Activated T-helper 1 cell treated with anti-CD3 and anti-CD28 coated beads, Interleukin-12 subunit alpha, Interleukin-12 subunit beta, Interleukin-2, Interleukin-4 antibody, amounts not matched to agents 30 ng/mL and 10 ng/mL and 1 ng/mL, durations not matched to agents 14 hours and 24 hours and 36 hours (primary cell): ENCODE data around the gene CARF. TPM values are rescaled to one million over a fixed set of nuclear protein-coding genes. Genes with fewer than 3 reads are reported as not detected.

ENCODE experiments used
- DNase-seq: peaks from one replicate; pipeline ENCODE4 v3.0.0; 2021; ENCODE audit warnings: low spot score
- H3K27ac Mint-ChIP-seq: one replicate; pipeline ENCODE4 v1.8.0; 2021; ENCODE audit warnings: mild to moderate bottlenecking, mixed read lengths
- H3K27me3 Mint-ChIP-seq: one replicate; pipeline ENCODE4 v1.8.0; 2022; ENCODE audit warnings: mild to moderate bottlenecking, moderate library complexity, mixed read lengths; ENCODE audit not compliant: insufficient read depth
- H3K36me3 Mint-ChIP-seq: one replicate; pipeline ENCODE4 v1.8.0; 2021; ENCODE audit warnings: low read depth, mixed read lengths
- H3K4me1 Mint-ChIP-seq: one replicate; pipeline ENCODE4 v1.8.0; 2021; ENCODE audit warnings: low read depth, mixed read lengths
- H3K4me3 Mint-ChIP-seq: one replicate; pipeline ENCODE4 v1.8.0; 2021; ENCODE audit warnings: mild to moderate bottlenecking, moderate library complexity, mixed read lengths
- H3K9me3 Mint-ChIP-seq: one replicate; pipeline ENCODE4 v1.8.0; 2021; ENCODE audit warnings: mixed read lengths
- intact Hi-C: fragments of 100-400 bp; cut with micrococcal nuclease; formaldehyde crosslinking; loops from one replicate; pipeline ENCODE4 v1.15.1; 2024
- total RNA-seq: library from RNA; stranded (reverse); gene quantifications from 2 replicates; pipeline ENCODE4 v1.2.3, GENCODE V29; 2022

CARF gene
- total RNA-seq, 1 donor from 2014 or later: 4.3 TPM

DNA sequence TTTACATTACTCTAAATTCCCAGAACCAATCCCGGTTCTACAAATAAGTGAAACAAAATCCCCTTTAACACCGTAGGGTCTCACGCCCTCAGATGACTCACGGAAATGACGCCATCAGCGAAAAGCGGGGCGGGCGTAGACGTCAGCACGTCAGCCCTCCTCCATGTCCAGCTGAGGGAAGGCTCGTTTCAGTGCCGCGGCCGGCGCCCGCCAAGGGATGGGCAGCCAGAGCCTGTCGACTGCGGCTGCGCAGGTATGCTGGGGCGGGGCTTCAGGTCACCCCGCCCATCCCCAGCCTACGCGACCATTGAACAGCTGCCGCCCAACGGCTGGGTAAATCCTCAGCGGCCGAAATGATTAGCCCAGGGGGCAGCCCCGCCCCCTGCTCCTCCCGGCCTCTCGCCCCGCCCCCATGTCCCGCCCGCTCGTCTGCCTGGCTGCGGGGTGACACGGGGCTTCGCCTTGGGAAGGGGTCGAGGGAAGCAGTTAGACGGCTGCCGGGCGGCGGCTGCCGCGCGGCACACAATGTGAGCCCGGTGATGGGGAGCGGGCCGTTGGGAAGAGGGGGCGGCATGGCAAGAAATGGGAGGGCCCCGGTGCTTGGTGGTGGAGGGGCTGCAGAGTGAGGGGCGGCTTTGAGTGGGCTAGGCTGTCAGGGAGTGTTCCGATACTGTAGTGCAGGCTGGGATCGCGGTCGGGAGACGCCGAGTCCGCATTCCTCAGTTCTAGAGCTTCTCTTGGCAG lies 102.6 kb downstream of the CARF start, which contains the start of gene NBEAL1:
Gene NBEAL1 (plus strand): TSS at position 420 of the 744 bp plus-strand sequence. CDS start 1,510 bp downstream, outside the sequence.
- H3K9me3 Mint-ChIP-seq: no peaks in the 10 kb centered on the region
- H3K4me3 Mint-ChIP-seq: peak within 1 kb of the TSS; percentile 94
- peaks cover 4% of the 10 kb centered on the region for H3K36me3 Mint-ChIP-seq
- peak within 1 kb of the TSS; percentile 87 for H3K27ac Mint-ChIP-seq
- peaks cover 4% of the 10 kb centered on the region for H3K27me3 Mint-ChIP-seq
- intact Hi-C loops: loop anchor here (1.0 to 10.0 kb wide), 12 partner anchors 103 to 1110 kb away; partner anchors contain the start of genes ABI2, CYP20A1, FAM117B and ICA1L
- DNase-seq: peak; percentile 97
- H3K4me1 Mint-ChIP-seq: peaks cover 31% of the 10 kb centered on the region

DNA sequence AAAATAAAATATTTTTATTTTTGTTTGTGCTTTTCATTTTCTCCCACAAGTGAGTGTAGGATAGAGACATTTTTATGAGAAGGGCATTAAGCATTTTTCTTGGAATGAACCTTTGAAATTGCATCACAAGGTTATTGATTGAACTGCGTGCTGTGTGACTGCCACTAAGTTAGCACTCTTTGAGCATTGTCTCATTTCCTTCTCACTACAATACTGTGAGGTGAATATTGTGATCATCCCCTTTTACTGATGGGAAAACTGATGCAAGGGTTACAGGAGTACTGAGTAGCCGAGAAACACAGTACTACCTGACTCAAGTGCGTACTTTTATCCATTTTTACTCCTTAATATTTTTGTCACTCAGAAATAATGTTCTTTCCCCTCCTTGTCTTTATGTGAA lies 104.6 kb downstream of the CARF start:
- H3K36me3 Mint-ChIP-seq: peaks cover 4% of the 10 kb centered on the region

DNA sequence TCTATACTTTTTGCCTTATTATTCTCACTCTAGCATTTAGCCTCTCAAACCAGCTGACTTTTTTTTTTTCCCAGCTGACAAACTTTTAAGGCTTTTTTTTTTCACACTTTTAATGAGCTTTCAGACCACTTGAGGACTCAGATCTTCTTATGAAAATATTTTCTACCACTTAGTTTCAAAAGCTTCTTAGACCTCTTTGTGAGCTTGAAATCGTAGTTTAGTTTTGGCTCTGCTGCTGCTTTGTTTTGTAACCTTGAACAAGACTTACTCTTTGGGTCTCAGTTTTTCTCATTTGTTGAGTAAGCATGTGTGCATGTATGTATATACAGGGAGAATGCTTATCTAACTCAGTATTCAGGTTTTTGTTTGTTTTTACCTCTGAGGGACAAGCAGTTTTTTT lies 106.1 kb downstream of the CARF start:
- no peaks in the 10 kb centered on the region for H3K9me3 Mint-ChIP-seq
- peak overlapping the region; percentile 27 for H3K4me3 Mint-ChIP-seq
- peaks cover 35% of the 10 kb centered on the region for H3K4me1 Mint-ChIP-seq
- no peak overlapping the region for H3K27ac Mint-ChIP-seq
- no peaks in the 10 kb centered on the region for H3K27me3 Mint-ChIP-seq
- intact Hi-C loops: loop anchor here (10.0 kb wide), 3 partner anchors 437 to 1107 kb away; no protein-coding TSS in a partner anchor
- no peak for DNase-seq
- H3K36me3 Mint-ChIP-seq: peaks cover 4% of the 10 kb centered on the region

More for the DNA sequence above, 104.6 kb downstream of the CARF start:
- Mint-ChIP-seq H3K4me1 (peaks cover 31% of the 10 kb centered on the region), H3K4me3 (peak overlapping the region; percentile 12), H3K27ac (no peak overlapping the region), H3K9me3 (no peaks in the 10 kb centered on the region), H3K27me3 (peaks cover under 1% of the 10 kb centered on the region)
- no peak for DNase-seq
- intact Hi-C loops: loop anchor here (10.0 kb wide), 3 partner anchors 438 to 1108 kb away; no protein-coding TSS in a partner anchor

DNA sequence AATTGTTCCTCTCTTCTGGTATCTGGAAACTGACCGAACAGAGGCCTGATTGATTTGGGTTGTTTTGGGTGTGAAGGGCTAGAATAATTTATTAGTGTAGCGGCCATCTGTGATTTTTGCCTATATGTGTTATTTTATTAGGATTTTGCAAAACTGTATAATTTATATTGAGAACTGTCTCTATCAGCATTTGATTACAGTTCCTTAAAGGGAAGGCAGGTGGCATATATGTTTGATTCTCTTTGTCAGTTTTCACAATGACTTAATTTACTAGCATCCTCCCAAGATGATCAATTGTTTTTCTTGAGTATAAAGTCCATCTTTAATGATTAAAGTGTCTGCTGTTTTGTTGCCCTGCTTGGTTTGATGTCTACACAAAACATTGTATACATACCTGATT lies 107.1 kb downstream of the CARF start:
- H3K4me3 Mint-ChIP-seq: no peak overlapping the region
- H3K27me3 Mint-ChIP-seq: no peaks in the 10 kb centered on the region
- H3K27ac Mint-ChIP-seq: no peak overlapping the region
- no peaks in the 10 kb centered on the region for H3K9me3 Mint-ChIP-seq
- H3K4me1 Mint-ChIP-seq: peaks cover 35% of the 10 kb centered on the region
- peaks cover 7% of the 10 kb centered on the region for H3K36me3 Mint-ChIP-seq
- intact Hi-C loops: loop anchor here (10.0 kb wide), 3 partner anchors 436 to 1106 kb away; no protein-coding TSS in a partner anchor
- no peak for DNase-seq

DNA sequence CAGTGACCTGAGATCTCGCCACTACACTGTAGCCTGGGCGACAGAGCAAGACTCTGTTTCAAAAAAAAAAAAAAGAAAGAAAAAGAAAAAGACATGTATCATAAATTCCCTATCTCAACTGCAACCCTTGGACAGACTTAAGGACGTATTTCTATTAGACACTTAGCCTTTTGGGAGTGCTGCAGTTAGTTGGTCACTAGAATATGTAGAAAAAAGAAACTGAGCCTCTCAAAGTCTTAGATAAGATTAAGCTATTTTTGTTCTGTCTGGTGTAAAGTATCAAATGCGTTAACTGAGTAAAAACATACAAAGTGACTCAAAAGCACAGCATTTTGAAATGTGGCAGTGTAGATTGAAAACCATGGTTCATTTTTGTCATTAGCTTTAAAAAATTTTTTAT lies 109.9 kb downstream of the CARF start:
- Mint-ChIP-seq H3K4me3 (no peak overlapping the region), H3K9me3 (no peaks in the 10 kb centered on the region), H3K27ac (no peak overlapping the region), H3K36me3 (peaks cover 3% of the 10 kb centered on the region), H3K27me3 (no peaks in the 10 kb centered on the region), H3K4me1 (peaks cover 24% of the 10 kb centered on the region)
- intact Hi-C loops: no loop called here
- DNase-seq: no peak

DNA sequence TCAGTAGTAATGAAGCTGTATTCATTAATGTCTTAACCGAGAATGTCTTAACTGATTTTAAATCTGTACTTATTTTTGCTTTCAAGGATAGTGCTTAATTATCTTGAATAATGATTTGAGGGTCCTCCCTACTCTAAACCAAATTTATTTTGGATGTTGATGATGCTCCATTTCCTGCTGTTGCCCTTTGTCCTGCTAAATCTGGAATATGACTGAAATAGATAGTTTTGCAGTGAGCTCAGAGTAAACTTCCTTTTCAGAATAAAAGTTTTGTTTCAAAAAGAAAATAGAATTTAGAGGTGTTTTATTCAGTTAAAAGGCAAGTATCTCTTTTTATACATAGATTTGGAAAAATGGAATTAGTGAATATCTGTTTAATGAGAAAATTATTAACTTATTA lies 110.7 kb downstream of the CARF start:
- H3K9me3 Mint-ChIP-seq: no peaks in the 10 kb centered on the region
- H3K4me3 Mint-ChIP-seq: no peak overlapping the region
- intact Hi-C loops: no loop called here

DNA sequence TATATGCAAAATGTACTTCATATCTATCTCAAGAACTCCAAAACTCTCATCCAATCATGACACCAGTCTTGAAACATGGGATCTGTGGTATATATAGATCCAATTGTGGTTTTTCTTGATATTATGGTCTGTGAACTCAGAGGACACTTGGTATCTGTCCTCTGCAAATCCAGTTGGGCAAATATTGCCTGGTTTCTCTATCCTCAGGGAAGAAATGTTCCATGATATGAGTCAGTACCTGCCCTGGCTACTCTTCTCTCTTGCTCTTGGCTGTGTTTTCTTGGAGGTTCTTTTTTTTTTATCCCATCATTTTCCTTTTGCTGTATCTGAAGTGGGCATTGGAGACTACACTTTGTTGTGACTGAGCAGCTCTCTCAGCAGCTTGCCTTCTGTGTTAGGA lies 113.5 kb downstream of the CARF start:
- intact Hi-C loops: no loop called here
- Mint-ChIP-seq H3K27me3 (no peaks in the 10 kb centered on the region), H3K9me3 (no peaks in the 10 kb centered on the region), H3K4me1 (peaks cover 4% of the 10 kb centered on the region), H3K4me3 (no peak overlapping the region), H3K27ac (no peak overlapping the region), H3K36me3 (peaks cover 3% of the 10 kb centered on the region)
- no peak for DNase-seq

More for the DNA sequence above, 110.7 kb downstream of the CARF start:
- Mint-ChIP-seq H3K36me3 (peaks cover 3% of the 10 kb centered on the region), H3K27ac (no peak overlapping the region), H3K27me3 (no peaks in the 10 kb centered on the region), H3K4me1 (peaks cover 22% of the 10 kb centered on the region)
- DNase-seq: no peak

DNA sequence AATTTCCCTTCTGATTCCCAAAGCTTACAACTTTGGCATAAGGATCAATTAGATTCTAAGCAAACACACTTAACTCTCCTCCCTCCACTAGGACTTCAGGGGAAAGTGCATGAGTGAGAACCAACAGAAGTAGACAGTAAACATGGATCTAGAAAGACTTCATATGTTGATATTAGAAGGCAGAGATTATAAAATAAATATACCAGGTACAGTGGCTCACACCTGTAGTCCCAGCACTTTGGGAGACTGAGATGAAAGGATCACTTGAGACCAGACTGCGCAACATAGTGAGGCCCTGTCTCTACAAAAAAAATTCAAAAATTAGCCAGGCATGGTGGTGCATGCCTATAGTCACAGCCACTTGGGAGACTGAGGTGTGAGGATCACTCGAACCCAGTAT lies 118.5 kb downstream of the CARF start:
- Mint-ChIP-seq H3K4me1 (peaks cover 9% of the 10 kb centered on the region), H3K27ac (no peak overlapping the region), H3K27me3 (no peaks in the 10 kb centered on the region), H3K36me3 (no peaks in the 10 kb centered on the region), H3K9me3 (no peaks in the 10 kb centered on the region), H3K4me3 (no peak overlapping the region)
- intact Hi-C loops: no loop called here
- no peak for DNase-seq

DNA sequence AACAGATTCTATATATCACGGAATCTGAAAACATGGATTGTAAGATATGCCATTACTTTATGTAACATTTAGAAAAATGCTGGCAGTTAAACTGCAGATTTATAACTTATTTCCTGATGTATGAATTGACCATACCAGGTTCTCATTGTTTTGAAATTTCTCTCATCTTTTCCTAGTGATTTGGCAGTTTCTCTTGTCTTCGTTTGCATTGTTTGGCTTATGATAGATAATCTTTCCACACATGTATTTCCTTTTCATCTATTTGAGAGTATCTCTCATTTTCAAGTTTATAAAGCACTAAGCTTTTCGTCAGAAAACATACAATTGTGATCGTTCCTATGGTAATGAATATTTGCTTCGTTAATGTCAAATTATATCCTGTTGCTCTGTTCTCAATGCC lies 118.9 kb downstream of the CARF start:
- Mint-ChIP-seq H3K27ac (no peak overlapping the region), H3K27me3 (no peaks in the 10 kb centered on the region), H3K4me3 (no peak overlapping the region), H3K9me3 (no peaks in the 10 kb centered on the region), H3K36me3 (no peaks in the 10 kb centered on the region), H3K4me1 (peaks cover 9% of the 10 kb centered on the region)
- no peak for DNase-seq
- intact Hi-C loops: no loop called here

DNA sequence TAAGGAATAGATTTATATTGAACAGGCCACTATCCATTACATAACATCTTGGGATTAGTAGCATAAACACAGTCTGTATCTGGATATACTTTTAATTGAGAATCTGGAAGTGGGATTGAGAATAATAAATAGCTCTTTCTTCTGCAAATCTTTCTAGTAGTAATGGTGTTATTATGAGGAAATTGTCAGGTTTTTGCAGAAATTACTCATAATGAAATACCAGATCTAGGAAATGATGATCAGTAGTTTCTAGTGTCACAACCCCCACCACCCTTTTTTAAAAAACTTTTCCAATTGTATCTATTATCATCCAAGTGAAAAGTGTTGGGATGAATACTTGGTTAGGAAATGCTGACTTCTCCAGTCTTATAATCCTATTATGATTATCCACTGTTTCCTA lies 121.3 kb downstream of the CARF start:
- Mint-ChIP-seq H3K27me3 (no peaks in the 10 kb centered on the region), H3K36me3 (no peaks in the 10 kb centered on the region), H3K9me3 (no peaks in the 10 kb centered on the region), H3K27ac (no peak overlapping the region), H3K4me1 (peaks cover 9% of the 10 kb centered on the region), H3K4me3 (no peak overlapping the region)
- no peak for DNase-seq
- intact Hi-C loops: no loop called here

DNA sequence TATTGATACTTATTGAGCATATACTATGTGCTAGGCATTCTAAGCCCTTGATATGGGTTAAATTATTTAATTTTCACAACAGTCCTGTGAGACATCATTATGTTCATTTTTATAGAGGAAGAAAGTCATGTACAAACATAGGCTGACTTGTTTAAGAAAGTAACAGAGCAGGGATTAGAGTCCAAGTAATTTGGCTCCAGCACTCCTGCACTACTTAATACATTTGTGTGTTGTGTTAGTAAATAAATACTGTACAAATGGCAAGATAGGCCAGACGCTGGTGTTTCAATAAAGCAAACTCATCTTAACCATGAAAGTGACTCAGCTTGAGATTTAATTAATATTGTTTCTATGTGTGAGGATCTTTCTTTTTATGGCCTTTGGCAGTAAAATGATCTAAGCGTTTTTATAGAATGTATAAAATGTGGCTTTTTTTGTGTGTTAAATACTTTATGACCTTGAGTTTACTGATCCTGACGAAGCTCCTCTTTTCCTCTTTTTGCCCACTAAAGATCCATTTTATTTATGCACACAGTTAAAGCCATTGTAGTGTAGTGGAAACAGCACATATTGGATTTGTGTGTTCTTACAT lies 123.9 kb downstream of the CARF start:
- Mint-ChIP-seq H3K27ac (no peak overlapping the region), H3K4me1 (peaks cover 9% of the 10 kb centered on the region), H3K4me3 (no peak overlapping the region), H3K36me3 (no peaks in the 10 kb centered on the region), H3K9me3 (no peaks in the 10 kb centered on the region), H3K27me3 (no peaks in the 10 kb centered on the region)
- no peak for DNase-seq
- intact Hi-C loops: no loop called here
